Bronchial epithelial cell (primary cell): ENCODE data around the gene MACROD1. TPM values are rescaled to one million over a fixed set of nuclear protein-coding genes. Genes with fewer than 3 reads are reported as not detected.

ENCODE experiments used
- DNase-seq: peaks from one replicate; pipeline ENCODE4 v3.0.0-alpha.2; 2010; ENCODE audit warnings: low read depth
- FAIRE-seq: peaks from 2 replicates; lab custom pipeline; 2011; peaks lifted over from hg19 to GRCh38; lab: Jason Lieb, UNC
- H3K27me3 ChIP-seq: 2 replicates; pipeline ENCODE4 v1.5.1; 2011; ENCODE audit warnings: low read length; ENCODE audit not compliant: control insufficient read depth, insufficient read depth
- H3K36me3 ChIP-seq: 2 replicates; pipeline ENCODE4 v1.5.1; 2011; ENCODE audit warnings: low read length; ENCODE audit not compliant: control insufficient read depth, insufficient read depth
- H3K4me3 ChIP-seq: 2 replicates; pipeline ENCODE4 v1.5.1; 2011; ENCODE audit warnings: mild to moderate bottlenecking, low read depth, low read length, control low read depth
- total RNA-seq: library from RNA; depleted of rRNA; stranded (reverse); fragments of >200 nt; gene quantifications from 2 replicates; pipeline ENCODE4 v1.2.1, GENCODE V29; 2014
- TF ChIP-seq, protein P1 (sequence below): IDR thresholded peaks from 2 replicates; pipeline ENCODE4 v1.5.1; 2011; ENCODE audit warnings: mild to moderate bottlenecking, moderate library complexity, low read length, control low read depth, inconsistent platforms; ENCODE audit not compliant: insufficient read depth, severe bottlenecking

The MACROD1 gene
- total RNA-seq, 1 donor from 2014 or later = 17.9 TPM

GRCh38 chr11:64186492-64187165 lies 20.7 kb upstream of the MACROD1 start:
- no peak overlapping the region for H3K4me3 ChIP-seq
- no peak for DNase-seq
- H3K36me3 ChIP-seq = peaks cover 3% of the 10 kb centered on the region
- FAIRE-seq = no peak
- H3K27me3 ChIP-seq = no peaks in the 10 kb centered on the region
- TF ChIP-seq, protein P1, sequence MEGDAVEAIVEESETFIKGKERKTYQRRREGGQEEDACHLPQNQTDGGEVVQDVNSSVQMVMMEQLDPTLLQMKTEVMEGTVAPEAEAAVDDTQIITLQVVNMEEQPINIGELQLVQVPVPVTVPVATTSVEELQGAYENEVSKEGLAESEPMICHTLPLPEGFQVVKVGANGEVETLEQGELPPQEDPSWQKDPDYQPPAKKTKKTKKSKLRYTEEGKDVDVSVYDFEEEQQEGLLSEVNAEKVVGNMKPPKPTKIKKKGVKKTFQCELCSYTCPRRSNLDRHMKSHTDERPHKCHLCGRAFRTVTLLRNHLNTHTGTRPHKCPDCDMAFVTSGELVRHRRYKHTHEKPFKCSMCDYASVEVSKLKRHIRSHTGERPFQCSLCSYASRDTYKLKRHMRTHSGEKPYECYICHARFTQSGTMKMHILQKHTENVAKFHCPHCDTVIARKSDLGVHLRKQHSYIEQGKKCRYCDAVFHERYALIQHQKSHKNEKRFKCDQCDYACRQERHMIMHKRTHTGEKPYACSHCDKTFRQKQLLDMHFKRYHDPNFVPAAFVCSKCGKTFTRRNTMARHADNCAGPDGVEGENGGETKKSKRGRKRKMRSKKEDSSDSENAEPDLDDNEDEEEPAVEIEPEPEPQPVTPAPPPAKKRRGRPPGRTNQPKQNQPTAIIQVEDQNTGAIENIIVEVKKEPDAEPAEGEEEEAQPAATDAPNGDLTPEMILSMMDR = no peak

GRCh38 chr11:64185693-64186491 lies 20.0 kb upstream of the MACROD1 start, which contains the start of gene STIP1:
TSS of gene STIP1 (plus strand) at chr11:64186171. CDS start at chr11:64186262, 91 bp downstream.
- H3K4me3 ChIP-seq = peak within 1 kb of the TSS; percentile 73
- TF ChIP-seq, protein P1 = peak; percentile 67
- FAIRE-seq (peak; percentile 52), DNase-seq (peak; percentile 100)
- H3K27me3 ChIP-seq = no peaks in the 10 kb centered on the region
- H3K36me3 ChIP-seq = peaks cover 3% of the 10 kb centered on the region

DNA sequence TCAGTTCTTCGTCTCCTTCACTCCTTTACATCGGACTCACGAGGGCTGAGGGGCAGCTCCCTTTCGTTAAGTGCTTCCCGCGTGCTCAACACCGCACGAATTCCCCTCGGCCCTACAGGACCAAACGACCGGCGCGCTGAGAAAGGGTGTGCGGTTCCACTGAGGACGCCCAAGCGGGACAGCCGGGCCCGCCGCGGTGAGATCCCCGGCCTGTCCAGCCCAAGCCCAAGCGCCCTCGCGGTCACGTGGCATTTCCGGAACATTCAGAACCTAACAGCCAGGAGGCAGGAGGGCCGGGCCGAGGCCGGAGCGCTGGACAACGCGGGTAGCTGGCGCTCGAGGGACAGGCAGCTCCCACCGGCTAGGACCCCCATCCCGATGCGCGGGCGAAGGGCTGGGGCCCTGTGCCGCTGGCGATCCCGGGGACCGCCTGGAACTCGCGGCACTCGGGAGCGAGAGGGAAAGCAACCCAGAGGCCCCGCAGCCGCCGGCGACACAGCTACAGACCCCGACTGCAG lies 19.3 kb upstream of the MACROD1 start:
- Histone ChIP-seq H3K4me3 (peak overlapping the region; percentile 73), H3K36me3 (peaks cover 3% of the 10 kb centered on the region), H3K27me3 (no peaks in the 10 kb centered on the region)
- FAIRE-seq = no peak
- DNase-seq = peak; percentile 50
- TF ChIP-seq, protein P1 = peak; percentile 70

GRCh38 chr11:64183890-64184289 lies 18.0 kb upstream of the MACROD1 start:
- Histone ChIP-seq H3K4me3 (no peak overlapping the region), H3K36me3 (peaks cover 3% of the 10 kb centered on the region), H3K27me3 (no peaks in the 10 kb centered on the region)
- no peak for DNase-seq
- TF ChIP-seq, protein P1 = no peak
- no peak for FAIRE-seq

- TF ChIP-seq, protein P1 = no peak
- FAIRE-seq (no peak), DNase-seq (peak; percentile 88)
- H3K4me3 ChIP-seq = no peak overlapping the region
- no peaks in the 10 kb centered on the region for H3K27me3 ChIP-seq
- no peaks in the 10 kb centered on the region for H3K36me3 ChIP-seq
Observed at GRCh38 chr11:64181506-64182411, 15.8 kb upstream of the MACROD1 start.
